GM13976 (cell line): Measurements from ENCODE around the gene PPP1R26.

Source experiments
- DNase-seq: peaks from one replicate; pipeline ENCODE4 v3.0.0; 2012; ENCODE audit warnings: low spot score
- CTCF ChIP-seq: IDR thresholded peaks from 2 replicates; pipeline ENCODE4 v1.5.1; 2012; ENCODE audit warnings: borderline replicate concordance, mild to moderate bottlenecking; ENCODE audit not compliant: insufficient read depth; ENCODE audit errors: extremely low read depth, missing control alignments, control extremely low read depth
- in situ Hi-C: fragments of 300-500 bp; cut with MboI; formaldehyde crosslinking; loops from one replicate; pipeline ENCODE4 v1.12.0; 2022; ENCODE audit warnings: low sequenced_read_pairs, mixed read lengths, inconsistent platforms; ENCODE audit not compliant: unreplicated experiment

Gene PPP1R26

GRCh38 chr9:135471791-135472640 lies 7.6 kb upstream of the PPP1R26 start:
- TF ChIP-seq CTCF: no peak
- in situ Hi-C loops: no loop called here

GRCh38 chr9:135473972-135474543 lies 5.5 kb upstream of the PPP1R26 start:
- in situ Hi-C loops: no loop called here
- TF ChIP-seq CTCF: no peak
- no peak for DNase-seq

More at GRCh38 chr9:135471791-135472640, 7.6 kb upstream of the PPP1R26 start:
- DNase-seq: no peak

- in situ Hi-C loops: no loop called here
- no peak for TF ChIP-seq CTCF
- peak; percentile 53 for DNase-seq
Observed at GRCh38 chr9:135474915-135475314, 4.7 kb upstream of the PPP1R26 start.

GRCh38 chr9:135476561-135477355 lies 2.8 kb upstream of the PPP1R26 start:
- no peak for DNase-seq
- TF ChIP-seq CTCF: no peak
- in situ Hi-C loops: no loop called here

- in situ Hi-C loops: no loop called here
- no peak for TF ChIP-seq CTCF
- DNase-seq: no peak
Observed at GRCh38 chr9:135478191-135478590, 1.4 kb upstream of the PPP1R26 start.

GRCh38 chr9:135478829-135479468 lies 633 bp upstream of the PPP1R26 start:
- TF ChIP-seq CTCF: no peak
- in situ Hi-C loops: no loop called here
- no peak for DNase-seq
